Osteocyte (in vitro differentiated cells): Measurements from ENCODE around the gene SNRNP70. TPM values are rescaled to one million over a fixed set of nuclear protein-coding genes. Genes with fewer than 3 reads are reported as not detected.

Experiments used
- DNase-seq: peaks from one replicate; pipeline ENCODE4 v3.0.0; 2021; ENCODE audit warnings: mixed read lengths; ENCODE audit not compliant: unreplicated experiment; ENCODE audit errors: extremely low spot score
- H3K27ac Mint-ChIP-seq: one replicate; pipeline ENCODE4 v1.8.0; 2021; ENCODE audit warnings: mild to moderate bottlenecking, mixed read lengths; ENCODE audit not compliant: unreplicated experiment
- H3K27me3 Mint-ChIP-seq: one replicate; pipeline ENCODE4 v1.8.0; 2021; ENCODE audit warnings: mixed read lengths; ENCODE audit not compliant: unreplicated experiment
- H3K36me3 Mint-ChIP-seq: one replicate; pipeline ENCODE4 v1.8.0; 2021; ENCODE audit warnings: mixed read lengths; ENCODE audit not compliant: unreplicated experiment
- H3K4me1 Mint-ChIP-seq: one replicate; pipeline ENCODE4 v1.8.0; 2021; ENCODE audit warnings: mixed read lengths; ENCODE audit not compliant: unreplicated experiment
- H3K4me3 Mint-ChIP-seq: one replicate; pipeline ENCODE4 v1.8.0; 2021; ENCODE audit warnings: mild to moderate bottlenecking, moderate library complexity, mixed read lengths; ENCODE audit not compliant: unreplicated experiment
- H3K9me3 Mint-ChIP-seq: one replicate; pipeline ENCODE4 v1.8.0; 2021; ENCODE audit warnings: mixed read lengths; ENCODE audit not compliant: unreplicated experiment
- CTCF ChIP-seq: fragments of 200-600 bp; sonication (generic); IDR thresholded peaks from 2 replicates; pipeline ENCODE4 v1.5.0; 2021; ENCODE audit warnings: antibody characterized with exemption, mild to moderate bottlenecking, moderate library complexity
- total RNA-seq: library from RNA; stranded (reverse); gene quantifications from 2 replicates; pipeline ENCODE4 v1.2.1, GENCODE V29; 2021

SNRNP70 gene
- total RNA-seq, 1 donor from 2014 or later, result 286 TPM

GRCh38 chr19:49155005-49155819 is 70.0 kb downstream of the SNRNP70 start, which contains the start of gene HRC:
TSS of gene HRC (minus strand) at chr19:49155396. CDS start at chr19:49155237, 159 bp downstream.
- Mint-ChIP-seq H3K36me3 (peaks cover 2% of the 10 kb centered on the region), H3K9me3 (peaks cover 3% of the 10 kb centered on the region), H3K27me3 (peaks cover 2% of the 10 kb centered on the region), H3K27ac (no peak within 1 kb of the TSS), H3K4me1 (peaks cover 18% of the 10 kb centered on the region), H3K4me3 (peak within 1 kb of the TSS; percentile 2)
- DNase-seq, result no peak
- TF ChIP-seq CTCF, result no peak

GRCh38 chr19:49155820-49156346 is 70.6 kb downstream of the SNRNP70 start:
- Mint-ChIP-seq H3K36me3 (peaks cover 6% of the 10 kb centered on the region), H3K9me3 (peaks cover 3% of the 10 kb centered on the region), H3K27me3 (peaks cover 2% of the 10 kb centered on the region), H3K4me3 (peak overlapping the region; percentile 2), H3K27ac (no peak overlapping the region), H3K4me1 (peaks cover 18% of the 10 kb centered on the region)
- DNase-seq, result no peak
- no peak for TF ChIP-seq CTCF

GRCh38 chr19:49157445-49158224 is 72.4 kb downstream of the SNRNP70 start, which contains the start of gene TRPM4:
TSS of gene TRPM4 (plus strand) at chr19:49157792. CDS start at chr19:49157867, 75 bp downstream.
- peak; percentile 95 for DNase-seq
- peak within 1 kb of the TSS; percentile 87 for H3K27ac Mint-ChIP-seq
- H3K4me1 Mint-ChIP-seq, result peaks cover 13% of the 10 kb centered on the region

More at GRCh38 chr19:49157445-49158224, 72.4 kb downstream of the SNRNP70 start, which contains the start of gene TRPM4:
- peaks cover 2% of the 10 kb centered on the region for H3K27me3 Mint-ChIP-seq
- peaks cover 8% of the 10 kb centered on the region for H3K36me3 Mint-ChIP-seq
- peaks cover 3% of the 10 kb centered on the region for H3K9me3 Mint-ChIP-seq
- peak within 1 kb of the TSS; percentile 86 for H3K4me3 Mint-ChIP-seq
- TF ChIP-seq CTCF, result no peak

Other genes starting within 250 kb of the SNRNP70 start
- gene HSD17B14, start 249.0 kb upstream of the SNRNP70 start, total RNA-seq, result 23.9 and 29.1 TPM in 2 replicates
- 31.0 and 40.0 TPM in 2 replicates for gene PLEKHA4, start 216.8 kb upstream of the SNRNP70 start, total RNA-seq
- gene PPP1R15A, start 213.0 kb upstream of the SNRNP70 start, total RNA-seq, result 96.5 and 118 TPM in 2 replicates
- gene TULP2, start 186.7 kb upstream of the SNRNP70 start, total RNA-seq, result not detected in 2 replicates
- 260 and 264 TPM in 2 replicates for gene NUCB1, start 185.1 kb upstream of the SNRNP70 start, total RNA-seq
- 0.67 TPM in 1 of 2 replicates, not detected in the other for gene DHDH, start 151.8 kb upstream of the SNRNP70 start, total RNA-seq
- 154 and 172 TPM in 2 replicates for gene BAX, start 130.6 kb upstream of the SNRNP70 start, total RNA-seq
- 2,724 and 2,792 TPM in 2 replicates for gene FTL, start 120.1 kb upstream of the SNRNP70 start, total RNA-seq
- 37.6 and 42.2 TPM in 2 replicates for gene GYS1, start 92.1 kb upstream of the SNRNP70 start, total RNA-seq
- gene RUVBL2, start 91.6 kb upstream of the SNRNP70 start, total RNA-seq, result 61.2 and 64.2 TPM in 2 replicates
- gene LHB, start 68.4 kb upstream of the SNRNP70 start, total RNA-seq, result not detected in 2 replicates
- gene CGB3, start 61.1 kb upstream of the SNRNP70 start, total RNA-seq, result not detected in 2 replicates
- gene CGB2, start 53.6 kb upstream of the SNRNP70 start, total RNA-seq, result not detected in 2 replicates
- gene CGB1, start 48.6 kb upstream of the SNRNP70 start, total RNA-seq, result not detected in 2 replicates
- gene CGB5, start 41.6 kb upstream of the SNRNP70 start, total RNA-seq, result not detected in 2 replicates
- not detected in 2 replicates for gene CGB8, start 36.3 kb upstream of the SNRNP70 start, total RNA-seq
- gene CGB7, start 27.7 kb upstream of the SNRNP70 start, total RNA-seq, result 0.16 TPM in 1 of 2 replicates, not detected in the other
- gene NTF4, start 20.6 kb upstream of the SNRNP70 start, total RNA-seq, result not detected in 2 replicates
- gene KCNA7, start 12.8 kb upstream of the SNRNP70 start, total RNA-seq, result not detected in 2 replicates
- 7.9 and 9.9 TPM in 2 replicates for gene LIN7B, start 28.9 kb downstream of the SNRNP70 start, total RNA-seq
- gene C19orf73, start 33.7 kb downstream of the SNRNP70 start, total RNA-seq, result 1.8 and 3.4 TPM in 2 replicates
- gene PPFIA3, start 34.1 kb downstream of the SNRNP70 start, total RNA-seq, result 6.6 and 9.5 TPM in 2 replicates
- not detected in 2 replicates for gene HRC, start 69.9 kb downstream of the SNRNP70 start, total RNA-seq
- gene TRPM4, start 72.3 kb downstream of the SNRNP70 start, total RNA-seq, result 28.5 and 28.7 TPM in 2 replicates
- gene SLC6A16, start 239.7 kb downstream of the SNRNP70 start, total RNA-seq, result 5.3 and 6.0 TPM in 2 replicates
- gene CD37, start 250.0 kb downstream of the SNRNP70 start, total RNA-seq, result not detected in 2 replicates